GM10266 (cell line): ENCODE results near the gene NUDT8.

Experiments used
- DNase-seq: peaks from one replicate; pipeline ENCODE4 v3.0.0; 2012; ENCODE audit errors: extremely low spot score
- TF ChIP-seq, protein P1 (sequence below): IDR thresholded peaks from 2 replicates; pipeline ENCODE4 v1.5.1; 2012; ENCODE audit warnings: mild to moderate bottlenecking, low read depth; ENCODE audit not compliant: control insufficient read depth, insufficient read depth; ENCODE audit errors: missing control alignments

NUDT8 gene

DNA sequence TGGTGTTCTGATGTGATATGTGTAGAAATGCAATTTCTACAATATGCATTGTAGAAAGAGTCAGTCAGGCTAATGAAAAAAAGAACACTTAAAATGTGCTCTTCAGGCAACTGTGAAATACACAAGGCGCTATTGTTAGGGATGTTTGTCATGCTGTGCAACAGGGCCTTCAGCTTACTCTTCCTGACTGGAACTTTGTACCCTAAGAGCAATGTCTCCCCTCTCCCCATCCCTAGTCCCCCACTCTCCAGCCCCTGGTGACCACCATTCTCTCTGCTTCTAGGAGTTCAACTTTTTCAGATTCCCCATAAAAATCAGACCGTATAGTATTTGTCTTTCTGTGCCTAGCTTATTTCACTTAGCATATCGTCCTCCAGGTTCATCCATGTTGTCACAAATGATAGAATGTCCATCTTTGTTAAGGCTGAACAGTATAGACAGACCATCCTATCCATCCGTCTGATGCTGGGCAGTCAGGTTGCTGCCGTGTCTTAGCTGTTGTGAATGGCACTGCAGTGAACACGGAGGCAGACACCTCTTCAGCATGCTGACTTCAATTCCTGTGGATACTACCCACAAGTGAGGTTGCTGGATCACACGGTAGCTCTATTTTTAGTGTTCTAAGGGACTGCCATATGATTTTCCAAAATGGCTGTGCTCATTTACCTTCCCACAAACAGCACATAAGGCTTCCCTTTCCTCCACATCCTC, 12.3 kb downstream of the NUDT8 start:
- TF ChIP-seq, protein P1, sequence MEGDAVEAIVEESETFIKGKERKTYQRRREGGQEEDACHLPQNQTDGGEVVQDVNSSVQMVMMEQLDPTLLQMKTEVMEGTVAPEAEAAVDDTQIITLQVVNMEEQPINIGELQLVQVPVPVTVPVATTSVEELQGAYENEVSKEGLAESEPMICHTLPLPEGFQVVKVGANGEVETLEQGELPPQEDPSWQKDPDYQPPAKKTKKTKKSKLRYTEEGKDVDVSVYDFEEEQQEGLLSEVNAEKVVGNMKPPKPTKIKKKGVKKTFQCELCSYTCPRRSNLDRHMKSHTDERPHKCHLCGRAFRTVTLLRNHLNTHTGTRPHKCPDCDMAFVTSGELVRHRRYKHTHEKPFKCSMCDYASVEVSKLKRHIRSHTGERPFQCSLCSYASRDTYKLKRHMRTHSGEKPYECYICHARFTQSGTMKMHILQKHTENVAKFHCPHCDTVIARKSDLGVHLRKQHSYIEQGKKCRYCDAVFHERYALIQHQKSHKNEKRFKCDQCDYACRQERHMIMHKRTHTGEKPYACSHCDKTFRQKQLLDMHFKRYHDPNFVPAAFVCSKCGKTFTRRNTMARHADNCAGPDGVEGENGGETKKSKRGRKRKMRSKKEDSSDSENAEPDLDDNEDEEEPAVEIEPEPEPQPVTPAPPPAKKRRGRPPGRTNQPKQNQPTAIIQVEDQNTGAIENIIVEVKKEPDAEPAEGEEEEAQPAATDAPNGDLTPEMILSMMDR = no peak
- DNase-seq = no peak

DNA sequence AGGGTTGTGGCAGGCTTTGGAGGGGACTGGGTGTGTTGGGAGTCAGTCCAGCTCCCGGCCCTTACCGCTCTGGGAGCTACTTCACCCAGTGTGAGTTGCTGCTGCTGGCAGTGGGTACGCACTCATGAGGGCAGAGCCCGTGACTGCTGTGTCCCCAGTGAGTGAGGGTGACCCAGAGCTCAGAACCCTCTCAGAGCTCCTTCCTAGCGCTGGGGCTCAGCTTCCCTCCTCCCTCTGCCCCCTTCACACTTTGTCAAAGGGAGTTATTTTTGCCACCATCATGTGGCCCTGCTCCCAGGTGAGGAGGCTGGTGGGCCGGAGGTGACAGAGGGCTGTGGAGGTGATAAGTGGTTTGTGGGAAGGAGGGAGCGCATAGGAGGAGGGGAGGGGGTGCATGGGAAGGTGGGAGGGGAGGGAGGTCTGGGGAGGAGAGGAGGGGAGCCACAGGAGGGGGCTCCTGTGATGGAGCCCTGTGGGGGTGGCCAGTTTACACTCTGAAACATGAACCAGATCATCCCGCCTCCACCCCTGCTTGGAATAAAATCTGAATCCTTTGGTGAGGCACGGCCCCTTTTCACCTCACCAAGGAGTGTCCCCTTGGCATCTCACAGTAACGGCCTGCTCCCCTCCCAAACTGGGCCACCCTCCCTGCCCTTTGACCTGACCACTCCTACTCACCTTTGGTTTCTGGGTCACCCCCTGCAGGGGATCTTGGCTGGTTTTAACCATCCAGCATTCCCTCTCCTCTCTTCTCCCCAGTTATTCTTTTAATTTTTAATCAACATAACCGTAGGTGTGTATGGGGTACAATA, 13.1 kb downstream of the NUDT8 start:
- TF ChIP-seq, protein P1 = no peak
- no peak for DNase-seq

DNA sequence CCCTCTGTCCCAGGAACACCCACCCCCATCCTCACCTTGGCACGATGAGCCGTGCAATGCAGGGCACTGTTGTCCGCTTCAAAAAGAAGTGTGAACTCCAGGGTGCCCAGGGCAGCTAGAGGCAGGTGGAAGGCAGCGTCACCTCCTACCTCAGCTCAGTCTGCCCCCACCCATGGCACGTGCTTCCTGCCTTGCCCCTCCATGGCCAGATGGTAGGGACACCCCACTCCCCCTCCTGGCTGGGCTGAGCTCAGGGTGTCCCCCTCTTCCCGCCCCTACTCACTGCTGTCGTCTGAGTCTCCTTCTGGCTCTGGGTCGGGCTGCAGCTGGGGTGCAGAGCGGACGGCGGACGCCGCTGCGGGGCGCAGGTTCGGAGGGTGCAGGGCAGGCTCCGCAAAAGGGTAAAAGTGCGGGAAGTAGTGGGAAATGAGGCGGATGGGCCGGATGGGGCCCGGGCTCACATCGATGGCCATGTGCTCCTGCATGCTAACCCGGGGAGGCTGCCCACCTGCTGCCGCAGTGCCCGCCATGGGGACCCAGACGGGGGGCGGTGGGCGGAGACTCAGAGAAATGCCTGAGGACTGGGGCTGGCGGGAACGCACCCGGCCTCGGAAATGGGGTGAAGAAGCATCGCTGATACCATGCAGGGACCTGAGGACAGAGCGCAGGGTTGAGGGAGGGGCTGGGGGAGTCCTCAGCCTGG, 13.9 kb downstream of the NUDT8 start:
- TF ChIP-seq, protein P1 = no peak
- no peak for DNase-seq

DNA sequence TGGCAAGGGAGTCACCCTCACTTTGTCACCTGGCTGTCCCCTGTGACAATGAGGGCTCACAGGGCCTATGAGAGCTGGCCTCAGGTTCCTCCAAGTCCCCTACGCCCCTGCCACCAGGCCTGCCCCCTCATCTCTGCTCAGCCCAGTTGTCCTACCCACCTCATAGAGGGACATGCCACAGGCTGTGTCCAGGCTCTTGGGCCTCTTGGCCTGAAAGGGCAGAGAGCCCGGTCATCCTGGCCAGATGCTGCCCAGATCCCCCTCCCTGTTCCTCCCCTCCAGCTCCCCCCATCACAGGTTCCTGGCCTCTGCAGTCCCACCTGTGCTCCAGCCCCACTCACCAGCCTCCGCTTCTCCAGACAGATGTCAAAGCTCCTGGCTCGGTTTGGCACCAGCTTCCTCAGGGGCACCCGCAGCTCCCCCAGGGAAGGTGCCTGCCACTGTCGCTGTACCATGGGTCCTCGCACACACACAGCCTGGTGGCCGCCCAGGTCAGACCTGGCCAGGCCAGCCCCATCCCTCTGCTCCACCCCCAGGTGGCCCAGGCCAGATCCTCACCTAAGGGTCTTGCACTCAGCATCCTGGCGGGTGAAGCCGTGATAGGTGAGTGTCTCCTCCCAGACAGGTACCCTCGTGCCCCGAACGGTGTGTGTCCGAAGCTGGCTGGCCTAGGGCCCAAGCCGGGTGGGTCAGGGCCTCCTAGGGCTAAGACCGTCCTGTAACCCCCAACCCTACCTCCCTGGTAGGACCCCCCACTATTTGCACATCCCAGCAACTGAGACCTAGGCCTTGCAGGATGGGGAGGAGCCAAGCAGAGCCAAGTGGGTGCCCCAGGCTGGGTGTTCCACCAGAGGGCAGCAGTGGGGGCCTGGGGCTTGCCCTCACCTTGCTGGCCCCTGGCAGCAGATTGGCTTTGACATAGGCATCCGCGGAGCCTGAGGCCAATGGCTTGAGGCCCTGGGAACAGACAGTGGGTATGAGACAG, 14.7 kb downstream of the NUDT8 start:
- TF ChIP-seq, protein P1 = peak; percentile 56
- DNase-seq = peak; percentile 72

DNA sequence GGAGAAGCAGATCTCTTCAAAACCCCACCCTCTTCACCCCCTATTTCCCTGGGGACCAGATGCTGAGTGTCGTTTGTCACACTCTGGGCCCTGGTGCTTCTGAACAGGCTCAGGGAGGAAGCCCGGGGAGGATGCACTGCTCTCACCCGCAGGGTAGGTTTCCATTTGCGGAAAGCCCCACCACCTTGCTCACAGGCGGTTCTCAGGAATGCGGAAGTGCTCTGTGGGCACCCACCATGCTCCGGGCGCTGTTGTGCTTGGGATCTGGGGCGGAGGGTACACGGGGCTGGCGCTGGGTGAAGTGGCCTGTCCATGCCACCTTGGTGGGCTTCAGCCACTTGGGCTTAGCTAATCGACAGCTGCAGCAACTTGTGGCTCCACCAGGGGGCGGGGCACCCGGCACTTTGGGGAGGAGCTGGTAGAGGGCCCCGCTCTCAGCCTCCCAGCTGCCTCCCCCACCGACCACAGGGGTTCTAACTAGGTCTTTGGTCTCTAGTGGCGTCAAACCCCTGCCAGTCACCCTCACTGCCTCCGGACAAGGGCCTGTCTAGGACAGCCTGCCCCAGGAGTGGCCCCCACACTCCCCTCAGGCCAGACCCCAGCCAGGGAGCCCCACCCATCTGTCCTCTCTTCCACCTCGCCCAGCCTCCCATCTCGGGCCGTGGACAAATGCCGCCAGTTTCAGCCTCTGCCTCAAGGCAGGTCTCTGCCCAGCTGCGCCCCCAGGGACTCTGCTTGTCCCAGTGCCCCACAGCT, 15.6 kb downstream of the NUDT8 start:
- DNase-seq = peak; percentile 89
- TF ChIP-seq, protein P1 = peak; percentile 68
